Measurements from ENCODE around the gene MIB1.
A peak's percentile ranks its signal among the peaks of the same experiment; 100 is the strongest.

Gene MIB1

GRCh38 chr18:21826196-21826595, 85.6 kb downstream of the MIB1 start:
- TF ChIP-seq CTCF (IDR thresholded peaks at IDR 0.05; ENCODE audit: low read depth, low read length): no peak
- DNase-seq (ENCODE audit: low read depth, low spot score): peak; percentile 63

GRCh38 chr18:21826641-21827302, 86.2 kb downstream of the MIB1 start:
- no peak for DNase-seq (ENCODE audit: low read depth, low spot score)
- TF ChIP-seq CTCF (IDR thresholded peaks at IDR 0.05; ENCODE audit: low read depth, low read length): no peak
- H3K4me3 ChIP-seq (ENCODE audit: low read depth, low read length): no peak overlapping the region
- in situ Hi-C loops (cut with HindIII; ENCODE audit: low sequenced_read_pairs): no loop called here

More at GRCh38 chr18:21826196-21826595, 85.6 kb downstream of the MIB1 start:
- H3K4me3 ChIP-seq (ENCODE audit: low read depth, low read length): no peak overlapping the region
- in situ Hi-C loops (cut with HindIII; ENCODE audit: low sequenced_read_pairs): no loop called here

- in situ Hi-C loops (cut with HindIII; ENCODE audit: low sequenced_read_pairs): no loop called here
- DNase-seq (ENCODE audit: low read depth, low spot score): no peak
- H3K4me3 ChIP-seq (ENCODE audit: low read depth, low read length): no peak overlapping the region
- no peak for TF ChIP-seq CTCF (IDR thresholded peaks at IDR 0.05; ENCODE audit: low read depth, low read length)
Observed at GRCh38 chr18:21830532-21830931, 89.9 kb downstream of the MIB1 start.

GRCh38 chr18:21831413-21831831, 90.8 kb downstream of the MIB1 start:
- no peak for DNase-seq (ENCODE audit: low read depth, low spot score)
- no peak for TF ChIP-seq CTCF (IDR thresholded peaks at IDR 0.05; ENCODE audit: low read depth, low read length)
- H3K4me3 ChIP-seq (ENCODE audit: low read depth, low read length): no peak overlapping the region
- in situ Hi-C loops (cut with HindIII; ENCODE audit: low sequenced_read_pairs): no loop called here

- in situ Hi-C loops (cut with HindIII; ENCODE audit: low sequenced_read_pairs): no loop called here
- no peak for TF ChIP-seq CTCF (IDR thresholded peaks at IDR 0.05; ENCODE audit: low read depth, low read length)
- H3K4me3 ChIP-seq (ENCODE audit: low read depth, low read length): no peak overlapping the region
- DNase-seq (ENCODE audit: low read depth, low spot score): no peak
Observed at GRCh38 chr18:21833604-21834298, 93.2 kb downstream of the MIB1 start.

GRCh38 chr18:21834299-21834660, 93.7 kb downstream of the MIB1 start:
- no peak overlapping the region for H3K4me3 ChIP-seq (ENCODE audit: low read depth, low read length)
- in situ Hi-C loops (cut with HindIII; ENCODE audit: low sequenced_read_pairs): no loop called here
- no peak for DNase-seq (ENCODE audit: low read depth, low spot score)
- no peak for TF ChIP-seq CTCF (IDR thresholded peaks at IDR 0.05; ENCODE audit: low read depth, low read length)

Data from astrocyte of the spinal cord (primary cell).